HepG2 (cell line): ENCODE data around the gene SNUPN. TPM values are rescaled to one million over a fixed set of nuclear protein-coding genes. Genes with fewer than 3 reads are reported as not detected.

Experiments used
- BCLAF1 ChIP-seq: fragments of 450-650 bp; IDR thresholded peaks from 2 replicates; pipeline ENCODE4 v1.6.1; 2017; ENCODE audit warnings: mild to moderate bottlenecking
- CBFB ChIP-seq: sonication (generic); formaldehyde crosslinking; IDR thresholded peaks from 2 replicates; pipeline ENCODE4 v1.4.0; 2020; ENCODE audit warnings: missing genetic modification reagents
- GABPA ChIP-seq, 2 experiments: IDR thresholded peaks; 2 replicates each; pipeline ENCODE4 v1.6.1; 2011 to 2016; ENCODE audit warnings: low read depth in 2 of 2, low read length in 1 of 2, missing biosample characterization in 1 of 2, missing genetic modification characterization in 1 of 2
- PAF1 ChIP-seq: IDR thresholded peaks from 2 replicates; pipeline ENCODE4 v1.6.1; 2016; ENCODE audit warnings: missing genetic modification reagents, missing compliant biosample characterization
- RARA ChIP-seq: IDR thresholded peaks from 2 replicates; pipeline ENCODE4 v1.6.1; 2016; ENCODE audit warnings: missing genetic modification reagents, missing compliant biosample characterization
- SP1 ChIP-seq, 2 experiments: fragments of 450-650 bp in 1 of 2; sonication (generic) in 1 of 2; formaldehyde crosslinking in 1 of 2; IDR thresholded peaks; 2 replicates each; pipeline versions ENCODE4 v1.4.0 to v1.6.1; 2016 to 2020; ENCODE audit warnings: missing genetic modification reagents in 1 of 2
- TARDBP ChIP-seq: sonication (generic); formaldehyde crosslinking; IDR thresholded peaks from 2 replicates; pipeline ENCODE4 v1.8.0; 2022; ENCODE audit warnings: mild to moderate bottlenecking, missing genetic modification reagents
- ZBTB14 ChIP-seq: sonication (generic); formaldehyde crosslinking; IDR thresholded peaks from 2 replicates; pipeline ENCODE4 v1.4.0; 2020; ENCODE audit warnings: missing genetic modification reagents
- ZFYVE20 ChIP-seq: sonication (generic); formaldehyde crosslinking; IDR thresholded peaks from 2 replicates; pipeline ENCODE4 v1.8.0; 2023; ENCODE audit warnings: low read depth, mild to moderate bottlenecking, moderate library complexity, missing genetic modification reagents, borderline replicate concordance
- ZSCAN20 ChIP-seq: sonication (generic); formaldehyde crosslinking; IDR thresholded peaks from 2 replicates; pipeline ENCODE4 v1.4.0; 2020; ENCODE audit warnings: missing genetic modification reagents, mild to moderate bottlenecking, borderline replicate concordance
- ZSCAN22 ChIP-seq: sonication (generic); formaldehyde crosslinking; IDR thresholded peaks from 2 replicates; pipeline ENCODE4 v1.4.0; 2020; ENCODE audit warnings: mild to moderate bottlenecking, missing genetic modification reagents
- polyA plus RNA-seq, 8 experiments: library from polyadenylated mRNA; depleted of rRNA in 3 of 8; stranded (reverse) in 7 of 8; unstranded in 1 of 8; fragments of >200 nt; fragmentation: Illumina TruSeq in 4 of 8; extraction: Trizol in 4 of 8; gene quantifications; 2 replicates each; pipeline versions ENCODE4 v1.2.1 to v1.2.3, GENCODE V29; 2011 to 2016; ENCODE audit warnings: low read depth in 4 of 8, missing spikeins in 1 of 8, mixed read lengths in 1 of 8; ENCODE audit not compliant: insufficient read depth in 1 of 8
- total RNA-seq, 5 experiments: library from RNA; depleted of rRNA; stranded (reverse); fragments of >200 nt; fragmentation: Illumina TruSeq; extraction: Trizol; gene quantifications; 2 replicates each; pipeline ENCODE4 v1.2.3, GENCODE V29; 2016; ENCODE audit warnings: low read depth in 1 of 5
- TF ChIP-seq, protein P1 (sequence below): sonication (generic); formaldehyde crosslinking; IDR thresholded peaks from 2 replicates; pipeline ENCODE4 v1.9.0; 2022; ENCODE audit warnings: missing genetic modification reagents, mild to moderate bottlenecking, borderline replicate concordance
- TF ChIP-seq, protein P2 (sequence below): sonication (generic); formaldehyde crosslinking; IDR thresholded peaks from 2 replicates; pipeline ENCODE4 v1.4.0; 2020; ENCODE audit warnings: missing genetic modification reagents

SNUPN gene
- total and polyA plus RNA-seq, 2 of the 13 experiments (the other 11 are each of a cell fraction or from before 2014, with no cell fraction given) = 9.0 to 16.4 TPM

GRCh38 chr15:75625542-75626347 is at the start of gene SNUPN (continued):
- TF ChIP-seq CBFB (peak; percentile 70; the same call in 1 of the 2 replicates), SP1 (IDR thresholded peaks at IDR 0.05) (no peak), SP1 (CRISPR knock-in tag; IDR thresholded peaks at IDR 0.05) (peak; percentile 74), GABPA (IDR thresholded peaks at IDR 0.05; ENCODE audit: low read depth, low read length) (peak; percentile 78), GABPA (CRISPR knock-in tag; IDR thresholded peaks at IDR 0.05; ENCODE audit: low read depth) (peak; percentile 90), ZFYVE20 (CRISPR knock-in tag) (no peak), ZSCAN20 (CRISPR knock-in tag) (no peak), ZBTB14 (CRISPR knock-in tag) (0 out of 2 replicates have a peak, but pooled peaks have one; percentile 5), ZSCAN22 (CRISPR knock-in tag) (peak; percentile 48; the same call in 1 of the 2 replicates), PAF1 (no peak), TARDBP (CRISPR knock-in tag) (peak; percentile 28; the same call in 1 of the 2 replicates), RARA (CRISPR knock-in tag) (no peak), BCLAF1 (no peak)
- TF ChIP-seq, protein P1, sequence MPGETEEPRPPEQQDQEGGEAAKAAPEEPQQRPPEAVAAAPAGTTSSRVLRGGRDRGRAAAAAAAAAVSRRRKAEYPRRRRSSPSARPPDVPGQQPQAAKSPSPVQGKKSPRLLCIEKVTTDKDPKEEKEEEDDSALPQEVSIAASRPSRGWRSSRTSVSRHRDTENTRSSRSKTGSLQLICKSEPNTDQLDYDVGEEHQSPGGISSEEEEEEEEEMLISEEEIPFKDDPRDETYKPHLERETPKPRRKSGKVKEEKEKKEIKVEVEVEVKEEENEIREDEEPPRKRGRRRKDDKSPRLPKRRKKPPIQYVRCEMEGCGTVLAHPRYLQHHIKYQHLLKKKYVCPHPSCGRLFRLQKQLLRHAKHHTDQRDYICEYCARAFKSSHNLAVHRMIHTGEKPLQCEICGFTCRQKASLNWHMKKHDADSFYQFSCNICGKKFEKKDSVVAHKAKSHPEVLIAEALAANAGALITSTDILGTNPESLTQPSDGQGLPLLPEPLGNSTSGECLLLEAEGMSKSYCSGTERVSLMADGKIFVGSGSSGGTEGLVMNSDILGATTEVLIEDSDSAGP (CRISPR knock-in tag) = peak; percentile 98
- TF ChIP-seq, protein P2, sequence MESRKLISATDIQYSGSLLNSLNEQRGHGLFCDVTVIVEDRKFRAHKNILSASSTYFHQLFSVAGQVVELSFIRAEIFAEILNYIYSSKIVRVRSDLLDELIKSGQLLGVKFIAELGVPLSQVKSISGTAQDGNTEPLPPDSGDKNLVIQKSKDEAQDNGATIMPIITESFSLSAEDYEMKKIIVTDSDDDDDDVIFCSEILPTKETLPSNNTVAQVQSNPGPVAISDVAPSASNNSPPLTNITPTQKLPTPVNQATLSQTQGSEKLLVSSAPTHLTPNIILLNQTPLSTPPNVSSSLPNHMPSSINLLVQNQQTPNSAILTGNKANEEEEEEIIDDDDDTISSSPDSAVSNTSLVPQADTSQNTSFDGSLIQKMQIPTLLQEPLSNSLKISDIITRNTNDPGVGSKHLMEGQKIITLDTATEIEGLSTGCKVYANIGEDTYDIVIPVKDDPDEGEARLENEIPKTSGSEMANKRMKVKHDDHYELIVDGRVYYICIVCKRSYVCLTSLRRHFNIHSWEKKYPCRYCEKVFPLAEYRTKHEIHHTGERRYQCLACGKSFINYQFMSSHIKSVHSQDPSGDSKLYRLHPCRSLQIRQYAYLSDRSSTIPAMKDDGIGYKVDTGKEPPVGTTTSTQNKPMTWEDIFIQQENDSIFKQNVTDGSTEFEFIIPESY (CRISPR knock-in tag) = no peak
